Measurements from ENCODE around the gene CDH13.

- TF ChIP-seq CTCF (IDR thresholded peaks at IDR 0.05; ENCODE audit: insufficient read depth, low read length): no peak
- TF ChIP-seq GABPA (IDR thresholded peaks at IDR 0.05; ENCODE audit: low read depth): no peak
Measured at GRCh38 chr16:83586461-83587200, 959.9 kb downstream of the CDH13 start.
